Fibroblast of skin of scalp (primary cell): ENCODE data around the gene C9orf152. TPM values are rescaled to one million over a fixed set of nuclear protein-coding genes. Genes with fewer than 3 reads are reported as not detected.
"Not testable (repeated sequence)": the region's sequence is repeated elsewhere in the genome, so short reads cannot be mapped to it uniquely, and the experiment has no call there.

Experiments
- DNase-seq: peaks from one replicate; pipeline ENCODE4 v3.0.0-alpha.2; 2013
- polyA plus RNA-seq, 2 experiments: library from polyadenylated mRNA; unstranded; fragments of 120-200 nt; gene quantifications; one replicate each; pipeline ENCODE4 v1.2.1, GENCODE V29; 2013; ENCODE audit not compliant: insufficient read length in 2 of 2

The C9orf152 gene
- polyA plus RNA-seq (2013, experiment 1 of 2; ENCODE audit: insufficient read length): not detected
- not detected for polyA plus RNA-seq (2013, experiment 2 of 2; ENCODE audit: insufficient read length)

GRCh38 chr9:110208031-110208430 is at the start of gene C9orf152:
Gene C9orf152, minus strand, starts transcription at chr9:110208159. Its CDS starts 580 bp downstream, at chr9:110207579.
- DNase-seq: no peak

GRCh38 chr9:110257097-110257841 is 49.3 kb upstream of the C9orf152 start:
- no peak for DNase-seq

GRCh38 chr9:110256380-110257096 is 48.6 kb upstream of the C9orf152 start, which contains the start of gene TXN:
Gene TXN, minus strand, starts transcription at chr9:110256507. Its CDS starts 72 bp downstream, at chr9:110256435.
- peak; percentile 91 for DNase-seq

- DNase-seq: peak; percentile 53
Measured at GRCh38 chr9:110255463-110256379, 47.8 kb upstream of the C9orf152 start.

- no peak for DNase-seq
Measured at GRCh38 chr9:110255034-110255462, 47.1 kb upstream of the C9orf152 start.

GRCh38 chr9:110254500-110254899 is 46.5 kb upstream of the C9orf152 start:
- no peak for DNase-seq

GRCh38 chr9:110252509-110253139 is 44.7 kb upstream of the C9orf152 start:
- no peak for DNase-seq

GRCh38 chr9:110251770-110252169 is 43.8 kb upstream of the C9orf152 start:
- not testable (repeated sequence) for DNase-seq

- no peak for DNase-seq
Measured at GRCh38 chr9:110251212-110251611, 43.3 kb upstream of the C9orf152 start.

GRCh38 chr9:110249603-110250002 is 41.6 kb upstream of the C9orf152 start:
- DNase-seq: no peak

- DNase-seq: no peak
Measured at GRCh38 chr9:110248361-110248760, 40.4 kb upstream of the C9orf152 start.

GRCh38 chr9:110246214-110246613 is 38.3 kb upstream of the C9orf152 start:
- no peak for DNase-seq

GRCh38 chr9:110244616-110245015 is 36.7 kb upstream of the C9orf152 start:
- DNase-seq: no peak

- no peak for DNase-seq
Measured at GRCh38 chr9:110241858-110242321, 33.9 kb upstream of the C9orf152 start.

GRCh38 chr9:110241260-110241857 is 33.4 kb upstream of the C9orf152 start:
- no peak for DNase-seq

- DNase-seq: no peak
Measured at GRCh38 chr9:110240198-110240597, 32.2 kb upstream of the C9orf152 start.

- DNase-seq: no peak
Measured at GRCh38 chr9:110228321-110228720, 20.4 kb upstream of the C9orf152 start.

- DNase-seq: no peak
Measured at GRCh38 chr9:110224583-110224982, 16.6 kb upstream of the C9orf152 start.

GRCh38 chr9:110220809-110221208 is 12.8 kb upstream of the C9orf152 start:
- no peak for DNase-seq

- DNase-seq: peak; percentile 50
Measured at GRCh38 chr9:110217656-110218099, 9.7 kb upstream of the C9orf152 start.
